ENCODE measurements around the gene WNT8B.

WNT8B gene

GRCh38 chr10:100462709-100463108 is at the start of gene WNT8B:
Gene WNT8B, plus strand, starts transcription at chr10:100463009. Its CDS starts 160 bp downstream, at chr10:100463169.
- no peak for DNase-seq

- DNase-seq, result no peak
Measured at GRCh38 chr10:100413173-100413572, 49.6 kb upstream of the WNT8B start.

GRCh38 chr10:100419911-100420449 is 42.8 kb upstream of the WNT8B start:
- no peak for DNase-seq

GRCh38 chr10:100427374-100427773 is 35.4 kb upstream of the WNT8B start:
- no peak for DNase-seq

- DNase-seq, result peak; percentile 98
Measured at GRCh38 chr10:100433253-100434240, 29.3 kb upstream of the WNT8B start.

GRCh38 chr10:100436255-100436654 is 26.6 kb upstream of the WNT8B start:
- DNase-seq, result no peak

- DNase-seq, result no peak
Measured at GRCh38 chr10:100438674-100439315, 24.0 kb upstream of the WNT8B start.

- no peak for DNase-seq
Measured at GRCh38 chr10:100442548-100442947, 20.3 kb upstream of the WNT8B start.

- no peak for DNase-seq
Measured at GRCh38 chr10:100446130-100446761, 16.6 kb upstream of the WNT8B start.

GRCh38 chr10:100447663-100448062 is 15.1 kb upstream of the WNT8B start:
- DNase-seq, result no peak

GRCh38 chr10:100448951-100449350 is 13.9 kb upstream of the WNT8B start:
- no peak for DNase-seq

- DNase-seq, result no peak
Measured at GRCh38 chr10:100468322-100468721, 5.5 kb downstream of the WNT8B start.

- DNase-seq, result no peak
Measured at GRCh38 chr10:100468978-100469377, 6.2 kb downstream of the WNT8B start.

GRCh38 chr10:100469756-100470155 is 6.9 kb downstream of the WNT8B start:
- no peak for DNase-seq

- DNase-seq, result no peak
Measured at GRCh38 chr10:100470367-100470766, 7.6 kb downstream of the WNT8B start.

GRCh38 chr10:100477970-100478369 is 15.2 kb downstream of the WNT8B start:
- DNase-seq, result no peak

GRCh38 chr10:100479037-100479436 is 16.2 kb downstream of the WNT8B start:
- DNase-seq, result no peak

GRCh38 chr10:100480002-100480401 is 17.2 kb downstream of the WNT8B start:
- DNase-seq, result no peak

- peak; percentile 95 for DNase-seq
Measured at GRCh38 chr10:100481462-100482081, 18.8 kb downstream of the WNT8B start.

- peak; percentile 40 for DNase-seq
Measured at GRCh38 chr10:100482181-100482833, 19.5 kb downstream of the WNT8B start.

- no peak for DNase-seq
Measured at GRCh38 chr10:100482834-100483185, 20.0 kb downstream of the WNT8B start.
